WI38 (cell line): ENCODE results near the gene LCLAT1.
"Not testable (repeated sequence)": the region's sequence is repeated elsewhere in the genome, so short reads cannot be mapped to it uniquely, and the experiment has no call there.

ENCODE experiments used
- H3K4me3 ChIP-seq: 2 replicates; pipeline ENCODE4 v1.5.1; 2011; ENCODE audit warnings: low read depth, mild to moderate bottlenecking, control low read depth, low read length
- TF ChIP-seq, protein P1 (sequence below): IDR thresholded peaks from 2 replicates; pipeline ENCODE4 v1.5.1; 2012; ENCODE audit warnings: low read depth, mild to moderate bottlenecking, control low read depth, low read length

The LCLAT1 gene

DNA sequence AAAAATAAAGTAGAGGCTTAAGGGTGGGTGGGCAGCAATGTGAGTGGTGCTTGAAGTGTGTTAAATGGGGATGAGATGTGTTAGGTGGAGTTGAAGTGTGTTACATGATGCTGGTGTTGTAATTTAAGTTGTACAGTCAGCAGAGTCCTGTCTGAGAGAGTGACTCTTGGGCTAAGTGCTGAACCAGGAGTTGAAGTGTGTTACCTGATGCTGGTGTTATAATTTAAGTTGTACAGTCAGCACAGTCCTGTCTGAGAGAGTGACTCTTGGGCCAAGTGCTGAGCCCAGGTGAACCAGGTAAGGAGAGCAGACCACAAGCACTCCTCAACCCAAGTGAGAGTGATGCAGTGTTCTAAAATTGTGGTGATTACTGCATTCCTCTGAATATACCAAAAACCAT, 40.6 kb downstream of the LCLAT1 start:
- TF ChIP-seq, protein P1, sequence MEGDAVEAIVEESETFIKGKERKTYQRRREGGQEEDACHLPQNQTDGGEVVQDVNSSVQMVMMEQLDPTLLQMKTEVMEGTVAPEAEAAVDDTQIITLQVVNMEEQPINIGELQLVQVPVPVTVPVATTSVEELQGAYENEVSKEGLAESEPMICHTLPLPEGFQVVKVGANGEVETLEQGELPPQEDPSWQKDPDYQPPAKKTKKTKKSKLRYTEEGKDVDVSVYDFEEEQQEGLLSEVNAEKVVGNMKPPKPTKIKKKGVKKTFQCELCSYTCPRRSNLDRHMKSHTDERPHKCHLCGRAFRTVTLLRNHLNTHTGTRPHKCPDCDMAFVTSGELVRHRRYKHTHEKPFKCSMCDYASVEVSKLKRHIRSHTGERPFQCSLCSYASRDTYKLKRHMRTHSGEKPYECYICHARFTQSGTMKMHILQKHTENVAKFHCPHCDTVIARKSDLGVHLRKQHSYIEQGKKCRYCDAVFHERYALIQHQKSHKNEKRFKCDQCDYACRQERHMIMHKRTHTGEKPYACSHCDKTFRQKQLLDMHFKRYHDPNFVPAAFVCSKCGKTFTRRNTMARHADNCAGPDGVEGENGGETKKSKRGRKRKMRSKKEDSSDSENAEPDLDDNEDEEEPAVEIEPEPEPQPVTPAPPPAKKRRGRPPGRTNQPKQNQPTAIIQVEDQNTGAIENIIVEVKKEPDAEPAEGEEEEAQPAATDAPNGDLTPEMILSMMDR = no peak
- no peak overlapping the region for H3K4me3 ChIP-seq

DNA sequence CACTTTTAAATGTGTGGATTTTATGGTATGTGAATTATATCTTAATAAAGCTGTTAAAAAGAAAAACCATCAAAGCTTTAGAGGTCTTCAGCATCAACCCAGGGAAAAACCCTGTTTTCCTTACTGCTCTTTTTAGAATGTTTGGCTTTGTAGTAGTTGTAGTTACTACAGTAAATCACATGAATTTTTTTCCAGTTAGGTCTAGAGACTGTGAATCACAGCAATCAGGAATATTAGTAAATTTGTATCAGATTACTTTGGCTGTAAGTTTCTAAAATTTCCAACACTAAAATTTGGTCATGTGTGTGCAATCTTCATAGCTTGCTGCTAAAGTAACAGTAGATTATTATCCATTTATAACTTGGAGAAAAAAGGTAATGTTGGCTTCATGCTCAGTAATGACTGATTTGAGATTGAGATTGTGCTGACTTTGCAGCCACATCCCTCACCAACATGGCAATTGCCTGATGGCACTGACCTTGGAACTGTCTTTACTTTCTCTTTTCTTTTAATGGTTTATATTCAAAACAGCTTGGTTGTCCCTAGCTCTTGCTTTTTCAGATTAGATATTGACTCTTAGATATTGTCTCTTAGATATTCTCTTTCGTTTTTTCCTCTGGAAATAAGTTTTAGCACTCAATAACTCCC, 41.1 kb downstream of the LCLAT1 start:
- TF ChIP-seq, protein P1 = no peak
- no peak overlapping the region for H3K4me3 ChIP-seq

GRCh38 chr2:30491225-30491624, 44.2 kb downstream of the LCLAT1 start:
- TF ChIP-seq, protein P1 = no peak
- H3K4me3 ChIP-seq = no peak overlapping the region

- no peak overlapping the region for H3K4me3 ChIP-seq
- TF ChIP-seq, protein P1 = no peak
These were observed 45.1 kb downstream of the LCLAT1 start for GRCh38 chr2:30492185-30492584.

- TF ChIP-seq, protein P1 = no peak
- H3K4me3 ChIP-seq = no peak overlapping the region
These were observed 45.6 kb downstream of the LCLAT1 start for GRCh38 chr2:30492619-30493018.

GRCh38 chr2:30493440-30493839, 46.4 kb downstream of the LCLAT1 start:
- H3K4me3 ChIP-seq = no peak overlapping the region
- TF ChIP-seq, protein P1 = no peak

DNA sequence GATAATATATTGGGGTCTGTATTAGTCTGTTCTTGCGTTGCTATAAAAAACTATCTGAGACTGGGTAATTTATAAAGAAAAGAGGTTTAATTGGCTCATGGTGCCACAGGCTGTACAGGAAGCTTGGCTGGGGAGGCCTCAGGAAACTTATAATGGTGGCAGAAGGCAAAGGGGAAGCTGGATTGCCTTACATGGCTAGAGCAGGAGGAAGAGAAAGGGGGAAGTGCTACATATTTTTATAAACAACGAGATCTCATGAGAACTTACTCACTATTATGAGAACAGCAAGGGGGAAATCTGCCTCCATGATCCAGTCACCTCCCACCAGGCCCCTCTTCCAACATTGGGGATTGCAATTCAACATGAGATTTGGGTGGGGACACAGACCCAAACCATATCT, 48.9 kb downstream of the LCLAT1 start:
- H3K4me3 ChIP-seq = not testable (repeated sequence)

DNA sequence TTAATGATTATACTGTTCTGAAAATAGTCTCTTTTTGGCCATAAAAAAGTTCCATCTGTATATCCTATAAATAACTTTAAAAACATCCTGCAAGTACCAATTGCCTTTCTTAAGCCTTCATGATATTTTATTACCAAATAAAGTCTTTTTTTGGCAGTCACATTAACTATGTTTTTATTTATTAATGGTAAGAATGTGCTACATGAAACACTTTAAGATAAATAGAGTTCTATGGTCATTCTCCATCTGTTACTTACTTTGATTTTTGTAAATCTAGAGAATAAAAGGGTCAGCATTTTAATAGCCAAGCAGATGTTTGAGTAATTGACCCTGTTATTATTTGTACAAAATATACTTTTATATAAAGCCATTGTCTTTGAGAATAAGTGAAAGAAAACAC, 52.6 kb downstream of the LCLAT1 start:
- TF ChIP-seq, protein P1 = no peak
- no peak overlapping the region for H3K4me3 ChIP-seq
